RKO (cell line): ENCODE measurements around the gene ZEB2.
A peak's percentile ranks its signal among the peaks of the same experiment; 100 is the strongest.

Experiments used
- DNase-seq: peaks from one replicate; pipeline ENCODE4 v3.0.0-alpha.2; 2016; ENCODE audit warnings: low spot score

Gene ZEB2

DNA sequence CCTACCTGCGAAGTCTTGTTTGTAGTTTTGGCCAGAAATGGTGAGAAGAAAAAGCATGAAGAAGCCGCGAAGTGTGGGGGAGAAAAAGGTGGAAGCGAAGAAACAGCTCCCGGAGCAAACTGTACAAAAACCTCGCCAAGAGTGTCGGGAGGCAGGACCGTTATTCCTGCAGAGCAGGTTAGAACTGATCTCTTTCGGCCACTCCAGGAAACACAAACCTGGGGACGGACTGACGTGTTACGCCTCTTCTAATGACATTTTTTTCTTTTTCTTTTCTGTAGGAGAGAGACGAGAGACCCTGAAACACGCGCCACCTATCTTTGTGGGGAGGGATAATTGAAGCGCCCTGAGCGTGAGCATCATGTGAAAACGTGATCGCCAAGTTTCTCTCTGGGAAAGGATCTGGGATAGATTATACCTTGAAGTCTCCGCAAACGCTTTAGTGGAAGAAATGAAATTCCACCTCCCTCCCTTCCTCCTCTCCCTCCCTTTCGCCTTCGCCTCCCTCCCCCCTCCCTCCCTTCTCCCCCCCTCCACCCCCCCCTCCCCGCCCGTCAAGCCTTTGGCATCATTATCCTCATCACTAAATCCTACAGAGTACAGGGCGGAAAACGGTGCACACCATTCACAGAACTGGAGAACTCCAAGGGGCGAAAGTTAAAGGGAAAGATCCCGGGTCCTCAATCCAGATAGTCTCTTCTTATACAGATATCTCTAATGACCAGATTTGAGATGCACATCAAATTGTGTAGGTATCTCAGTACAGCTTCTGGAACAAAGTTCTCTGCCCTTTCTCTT lies at the start of gene ZEB2:
Gene ZEB2, minus strand, starts transcription at position 186 of the 798 bp plus-strand sequence. CDS start 2,769 bp downstream, outside the sequence.
- DNase-seq, result no peak

DNA sequence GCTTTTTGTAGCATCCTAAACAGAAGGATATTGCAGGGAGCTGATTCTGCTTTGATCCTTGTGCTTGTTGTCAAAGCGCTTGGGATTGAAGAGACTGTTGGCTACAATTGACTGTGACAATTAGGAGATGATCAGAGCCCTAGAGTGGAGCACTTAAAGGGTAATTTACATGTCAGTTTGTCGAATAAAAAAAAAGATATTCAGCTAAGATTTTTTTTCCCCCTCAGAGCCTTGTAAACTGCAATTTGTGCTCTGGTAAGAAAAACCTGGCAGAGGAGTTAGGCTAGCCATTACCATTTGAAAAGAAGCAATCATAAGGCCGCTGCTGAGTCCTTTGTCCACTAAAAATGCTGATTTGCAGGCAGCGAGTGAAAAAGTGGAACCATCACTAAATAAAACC lies 47.8 kb upstream of the ZEB2 start:
- DNase-seq, result no peak

DNA sequence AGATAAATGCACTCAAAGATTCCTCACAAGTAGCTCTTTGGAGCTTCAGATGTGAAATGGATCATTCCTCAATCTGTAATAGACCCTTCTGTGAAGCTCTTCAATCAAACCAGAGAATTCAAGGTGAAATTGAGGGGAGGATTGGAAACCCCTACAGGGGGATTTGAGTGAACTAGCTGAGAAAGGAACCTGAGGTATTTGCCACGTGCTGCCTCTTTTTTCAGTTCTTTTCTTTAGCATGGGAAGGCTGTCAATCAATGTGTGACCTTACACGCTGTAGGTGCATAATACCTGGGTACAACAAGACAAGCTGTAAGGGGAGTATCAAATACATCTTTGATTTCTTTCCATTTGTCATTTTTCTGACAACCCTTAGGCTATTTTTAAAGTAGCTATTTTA lies 46.5 kb upstream of the ZEB2 start:
- DNase-seq, result no peak

DNA sequence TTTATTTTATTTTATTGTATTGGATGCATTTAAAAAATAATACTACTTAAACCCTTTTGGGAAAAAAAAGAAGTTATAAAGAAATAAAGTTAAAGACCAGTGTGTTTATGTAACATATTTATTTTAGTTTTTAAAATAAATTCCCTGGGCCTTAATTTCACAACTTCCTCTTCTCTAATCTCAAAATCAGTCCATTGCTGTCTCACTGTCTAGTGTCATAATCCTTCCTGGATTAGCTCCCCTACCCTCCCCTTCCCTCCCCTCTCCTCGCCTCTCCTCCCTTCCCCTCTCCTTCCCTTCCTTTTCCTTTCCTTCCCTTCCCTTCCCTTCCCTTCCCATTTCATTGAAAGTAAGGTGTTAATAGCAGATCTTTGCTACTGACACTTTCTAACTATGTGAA lies 40.3 kb upstream of the ZEB2 start:
- DNase-seq, result no peak

GRCh38 chr2:144559681-144560080 lies 39.8 kb upstream of the ZEB2 start:
- DNase-seq, result no peak

DNA sequence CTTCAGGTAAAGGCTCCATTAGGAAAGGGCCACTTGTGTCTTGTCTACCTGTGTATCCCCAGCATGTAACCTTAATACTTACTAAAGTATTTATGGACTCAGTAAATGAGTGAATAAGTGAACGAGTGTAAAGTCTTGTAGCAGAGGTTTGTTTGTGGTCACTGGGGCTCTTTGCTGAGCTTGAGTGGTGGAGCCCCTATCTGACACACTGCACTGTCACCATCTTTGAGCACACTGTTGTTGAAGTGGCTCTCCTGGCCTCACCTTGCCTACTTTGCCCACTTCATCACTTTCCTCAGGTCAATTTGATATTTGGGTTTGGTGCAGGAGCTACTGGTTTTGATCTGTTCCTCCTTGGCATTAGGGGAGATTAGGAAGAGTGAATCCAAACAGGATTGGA lies 39.3 kb upstream of the ZEB2 start:
- no peak for DNase-seq

GRCh38 chr2:144554492-144555210 lies 34.7 kb upstream of the ZEB2 start:
- DNase-seq, result no peak

GRCh38 chr2:144553379-144553778 lies 33.5 kb upstream of the ZEB2 start:
- DNase-seq, result peak; percentile 19

DNA sequence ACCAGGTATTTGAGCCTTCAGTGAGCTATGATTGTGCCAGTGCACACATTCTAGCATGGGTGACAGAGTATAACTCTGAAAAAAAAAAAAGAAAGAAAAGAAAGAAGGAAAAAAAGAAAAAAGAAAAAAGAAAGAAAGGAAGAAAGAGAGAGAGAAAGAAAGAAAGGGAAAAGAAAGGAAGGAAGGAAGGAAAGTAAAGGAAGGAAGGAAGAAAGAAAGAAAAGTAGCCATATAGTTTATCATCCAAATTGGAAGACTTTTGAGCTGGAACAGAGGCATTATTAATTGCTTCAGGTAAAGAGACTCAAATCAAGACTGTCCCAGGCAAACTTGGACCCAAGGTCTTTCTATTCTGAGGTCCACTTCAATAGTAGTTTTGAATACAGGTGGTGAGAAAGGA lies 32.9 kb upstream of the ZEB2 start:
- DNase-seq, result no peak

GRCh38 chr2:144550911-144551310 lies 31.0 kb upstream of the ZEB2 start:
- DNase-seq, result peak; percentile 1

DNA sequence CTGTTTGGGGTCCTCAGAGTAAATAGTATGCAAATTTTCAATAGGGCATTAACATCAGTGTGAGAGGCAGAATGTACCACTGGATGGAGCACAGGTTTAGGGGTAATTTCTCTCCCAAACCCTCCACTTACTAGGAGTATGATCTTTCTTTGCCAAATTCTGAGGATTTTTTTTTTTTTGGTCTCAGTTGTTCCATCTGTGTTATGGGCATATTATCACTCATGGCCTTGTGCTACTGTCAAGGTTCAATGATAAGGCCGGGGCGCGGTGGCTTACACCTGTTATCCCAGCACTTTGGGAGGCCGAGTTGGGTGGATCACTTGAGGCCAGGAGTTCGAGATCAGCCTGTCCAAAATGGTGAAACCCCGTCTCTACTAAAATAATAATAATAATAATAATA lies 30.2 kb upstream of the ZEB2 start:
- DNase-seq, result no peak

GRCh38 chr2:144548532-144549191 lies 28.7 kb upstream of the ZEB2 start:
- DNase-seq, result no peak

DNA sequence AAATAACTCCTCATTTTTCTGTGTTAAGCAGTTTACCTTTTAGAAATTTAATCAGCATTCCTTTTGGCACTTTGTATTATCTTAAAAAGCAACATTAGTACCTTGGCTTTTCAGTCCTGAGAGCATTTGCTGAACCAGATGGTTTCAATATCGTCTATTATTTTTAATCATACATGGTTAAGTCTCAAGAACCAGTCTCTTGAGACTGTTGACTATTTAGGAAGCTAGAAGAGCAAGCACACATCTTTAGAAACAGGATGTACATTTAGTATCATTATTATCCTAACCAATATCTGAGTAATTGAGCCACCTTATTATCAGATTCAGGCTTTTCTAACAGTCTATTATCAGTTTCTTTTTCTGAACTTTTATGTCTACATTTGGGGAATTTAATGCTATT lies 28.2 kb upstream of the ZEB2 start:
- DNase-seq, result no peak

- DNase-seq, result no peak
Observed at GRCh38 chr2:144547494-144547893, 27.6 kb upstream of the ZEB2 start.

GRCh38 chr2:144546933-144547332 lies 27.0 kb upstream of the ZEB2 start:
- no peak for DNase-seq

DNA sequence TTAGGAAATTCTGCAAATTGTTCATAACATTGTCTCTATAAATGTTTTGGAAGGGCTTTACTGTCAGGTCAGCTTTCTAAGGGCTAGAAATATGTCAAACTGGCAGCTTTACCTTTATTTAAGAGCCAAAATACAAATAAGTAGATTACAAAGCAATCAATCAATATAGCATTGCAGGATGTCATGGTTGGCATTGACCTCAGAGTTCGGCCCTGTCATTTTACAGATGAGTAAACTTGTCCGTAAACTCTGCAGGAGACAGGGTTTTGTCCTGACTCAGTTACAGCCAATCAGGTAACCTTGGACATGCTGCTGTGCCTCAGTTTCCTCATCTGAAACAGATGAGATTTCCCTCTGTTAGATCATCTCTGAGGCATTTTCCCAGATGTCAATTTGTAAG lies 25.9 kb upstream of the ZEB2 start:
- no peak for DNase-seq

GRCh38 chr2:144544053-144544452 lies 24.1 kb upstream of the ZEB2 start:
- DNase-seq, result no peak

DNA sequence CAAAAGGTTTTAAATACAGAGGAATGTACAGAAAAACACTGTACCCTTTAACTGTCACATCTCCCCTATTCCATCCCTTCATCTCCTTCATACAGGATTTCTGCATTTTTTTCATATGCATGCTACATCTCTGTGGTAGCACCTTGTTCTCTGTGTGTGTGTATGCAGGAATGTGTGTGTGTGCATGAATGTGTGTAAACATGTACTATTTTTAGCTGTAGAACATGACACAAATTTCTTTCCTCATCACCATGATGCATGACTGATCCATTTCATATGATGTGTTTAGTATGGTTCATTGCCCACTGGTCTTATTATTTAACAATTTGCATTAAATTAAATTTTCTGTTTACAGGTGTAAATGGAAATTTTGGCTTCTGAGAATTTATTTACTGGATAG lies 21.5 kb upstream of the ZEB2 start:
- DNase-seq, result no peak

GRCh38 chr2:144539289-144539782 lies 19.4 kb upstream of the ZEB2 start:
- DNase-seq, result no peak

DNA sequence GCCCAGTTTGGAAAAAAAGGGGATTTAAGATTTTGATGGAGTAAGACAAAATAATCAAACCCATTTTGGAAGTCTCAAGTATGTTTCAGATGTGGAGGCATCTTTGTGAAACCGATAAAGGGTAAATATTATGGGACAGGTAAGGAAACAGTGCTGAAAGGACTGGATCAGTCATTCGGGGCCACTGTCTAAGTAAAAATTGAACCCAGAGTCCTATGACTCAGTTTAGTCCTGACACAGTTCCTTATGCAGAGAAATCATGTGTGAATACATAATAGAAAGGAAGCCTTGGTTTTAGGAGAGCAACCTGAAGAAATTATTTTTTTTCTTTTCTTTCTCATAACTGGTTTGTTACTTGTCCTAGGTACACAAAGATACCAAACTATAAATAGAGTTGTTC lies 15.4 kb upstream of the ZEB2 start:
- DNase-seq, result no peak

DNA sequence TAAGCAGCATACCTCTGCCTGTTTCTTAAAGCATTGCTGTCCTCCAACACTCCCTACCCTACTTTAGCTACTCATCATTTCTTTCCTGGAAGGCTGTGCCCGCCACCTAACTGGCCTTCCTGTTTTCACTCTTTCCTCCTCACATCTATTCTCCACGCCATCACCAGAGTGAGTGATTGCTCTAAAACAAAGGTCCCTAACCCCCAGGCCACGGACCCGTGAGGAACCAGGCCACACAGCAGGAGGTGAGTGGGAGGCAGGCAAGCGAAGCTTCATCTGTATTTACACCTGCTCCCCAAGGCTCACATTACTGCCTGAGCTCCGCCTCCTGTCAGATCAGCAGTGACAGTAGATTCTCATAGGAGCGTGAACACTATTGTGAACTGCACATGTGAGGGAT lies 13.3 kb upstream of the ZEB2 start:
- DNase-seq, result no peak

DNA sequence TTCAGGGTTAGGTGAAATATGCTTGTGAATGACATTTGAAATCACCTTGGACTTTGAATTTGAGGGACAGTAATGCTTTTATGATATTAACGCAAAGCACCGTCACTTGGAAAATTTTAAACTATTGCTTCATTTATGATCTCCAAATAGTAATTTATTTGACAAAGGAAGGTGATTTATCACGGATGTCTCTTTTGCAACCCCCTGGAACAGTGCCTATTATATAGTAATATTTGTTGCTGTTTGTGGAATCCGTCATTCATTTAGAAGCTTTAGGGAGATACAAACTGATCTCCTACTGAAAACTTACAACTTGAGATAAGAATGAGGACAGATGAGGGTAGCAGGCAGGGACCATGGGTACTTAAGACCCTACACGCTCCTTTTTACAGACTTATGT lies 10.7 kb upstream of the ZEB2 start:
- no peak for DNase-seq

GRCh38 chr2:144529841-144530240 lies 9.9 kb upstream of the ZEB2 start:
- DNase-seq, result no peak
